ENCODE results near the gene CTRB1.

The CTRB1 gene

GRCh38 chr16:75224306-75225082 is 5.7 kb downstream of the CTRB1 start:
- CTCF ChIA-PET = no interaction called here
- TF ChIP-seq PKNOX1 (IDR thresholded peaks at IDR 0.05) (no peak), LEF1 (IDR thresholded peaks at IDR 0.05; ENCODE audit: borderline replicate concordance) (no peak), SUZ12 (IDR thresholded peaks at IDR 0.05) (no peak), FOXM1 (IDR thresholded peaks at IDR 0.05; ENCODE audit: borderline replicate concordance) (no peak), SP1 (IDR thresholded peaks at IDR 0.05) (no peak), CTBP1 (IDR thresholded peaks at IDR 0.05; ENCODE audit: borderline replicate concordance) (no peak)
- POLR2A ChIA-PET = no interaction called here

GRCh38 chr16:75225092-75225491 is 6.3 kb downstream of the CTRB1 start:
- ChIA-PET CTCF (no interaction called here), POLR2A (no interaction called here)
- no peak for DNase-seq (ENCODE audit: extremely low spot score)
- TF ChIP-seq ARNT (IDR thresholded peaks at IDR 0.05) (no peak), FOXK2 (IDR thresholded peaks at IDR 0.05) (no peak), L3MBTL2 (conservative IDR thresholded peaks at IDR 0.05) (no peak), BHLHE40 (IDR thresholded peaks at IDR 0.05; ENCODE audit: borderline replicate concordance) (no peak), SP1 (IDR thresholded peaks at IDR 0.05) (no peak), SUZ12 (IDR thresholded peaks at IDR 0.05) (no peak), HDGF (IDR thresholded peaks at IDR 0.05; ENCODE audit: borderline replicate concordance) (no peak), LEF1 (IDR thresholded peaks at IDR 0.05; ENCODE audit: borderline replicate concordance) (no peak), TARDBP (IDR thresholded peaks at IDR 0.05) (no peak), CTBP1 (IDR thresholded peaks at IDR 0.05; ENCODE audit: borderline replicate concordance) (no peak), FOXM1 (IDR thresholded peaks at IDR 0.05; ENCODE audit: borderline replicate concordance) (no peak), FOXA1 (IDR thresholded peaks at IDR 0.05) (no peak), PKNOX1 (IDR thresholded peaks at IDR 0.05) (no peak), NFRKB (IDR thresholded peaks at IDR 0.05) (no peak), ZNF384 (IDR thresholded peaks at IDR 0.05) (no peak), ELF4 (IDR thresholded peaks at IDR 0.05) (no peak)

More at GRCh38 chr16:75224306-75225082, 5.7 kb downstream of the CTRB1 start:
- no peak for DNase-seq (ENCODE audit: extremely low spot score)

GRCh38 chr16:75225678-75226515 is 7.1 kb downstream of the CTRB1 start:
- TF ChIP-seq LEF1 (IDR thresholded peaks at IDR 0.05; ENCODE audit: borderline replicate concordance) = no peak
- TF ChIP-seq FOXK2 (IDR thresholded peaks at IDR 0.05) = no peak
- no peak for TF ChIP-seq ZNF384 (IDR thresholded peaks at IDR 0.05)
- TF ChIP-seq SP1 (IDR thresholded peaks at IDR 0.05) = no peak
- no peak for TF ChIP-seq ELF4 (IDR thresholded peaks at IDR 0.05)
- TF ChIP-seq CTBP1 (IDR thresholded peaks at IDR 0.05; ENCODE audit: borderline replicate concordance) = no peak
- TF ChIP-seq ARNT (IDR thresholded peaks at IDR 0.05) = no peak
- TF ChIP-seq FOXM1 (IDR thresholded peaks at IDR 0.05; ENCODE audit: borderline replicate concordance) = no peak
- no peak for TF ChIP-seq TARDBP (IDR thresholded peaks at IDR 0.05)
- TF ChIP-seq NFRKB (IDR thresholded peaks at IDR 0.05) = no peak
- TF ChIP-seq BHLHE40 (IDR thresholded peaks at IDR 0.05; ENCODE audit: borderline replicate concordance) = no peak
- no peak for TF ChIP-seq FOXA1 (IDR thresholded peaks at IDR 0.05)
- no peak for TF ChIP-seq L3MBTL2 (conservative IDR thresholded peaks at IDR 0.05)
- CTCF ChIA-PET = no interaction called here
- no peak for DNase-seq (ENCODE audit: extremely low spot score)
- POLR2A ChIA-PET = no interaction called here

- CTCF ChIA-PET = no interaction called here
- no peak for DNase-seq (ENCODE audit: extremely low spot score)
- POLR2A ChIA-PET = no interaction called here
- no peak for TF ChIP-seq SUZ12 (IDR thresholded peaks at IDR 0.05)
- TF ChIP-seq ELF4 (IDR thresholded peaks at IDR 0.05) = no peak
- TF ChIP-seq LEF1 (IDR thresholded peaks at IDR 0.05; ENCODE audit: borderline replicate concordance) = no peak
- no peak for TF ChIP-seq CTBP1 (IDR thresholded peaks at IDR 0.05; ENCODE audit: borderline replicate concordance)
- TF ChIP-seq BHLHE40 (IDR thresholded peaks at IDR 0.05; ENCODE audit: borderline replicate concordance) = no peak
- TF ChIP-seq TARDBP (IDR thresholded peaks at IDR 0.05) = no peak
- no peak for TF ChIP-seq FOXA1 (IDR thresholded peaks at IDR 0.05)
- no peak for TF ChIP-seq SP1 (IDR thresholded peaks at IDR 0.05)
- TF ChIP-seq HDGF (IDR thresholded peaks at IDR 0.05; ENCODE audit: borderline replicate concordance) = no peak
- no peak for TF ChIP-seq FOXK2 (IDR thresholded peaks at IDR 0.05)
- no peak for TF ChIP-seq ZNF384 (IDR thresholded peaks at IDR 0.05)
- TF ChIP-seq PKNOX1 (IDR thresholded peaks at IDR 0.05) = no peak
- no peak for TF ChIP-seq ARNT (IDR thresholded peaks at IDR 0.05)
- no peak for TF ChIP-seq L3MBTL2 (conservative IDR thresholded peaks at IDR 0.05)
- TF ChIP-seq FOXM1 (IDR thresholded peaks at IDR 0.05; ENCODE audit: borderline replicate concordance) = no peak
- TF ChIP-seq NFRKB (IDR thresholded peaks at IDR 0.05) = no peak
Measured at GRCh38 chr16:75226550-75227360, 8.0 kb downstream of the CTRB1 start.

Data from HEK293T (cell line).